NT2/D1 (cell line): Measurements from ENCODE around the gene ABCD1.

Experiments
- YY1 ChIP-seq: IDR thresholded peaks from 2 replicates; pipeline ENCODE4 v1.6.1; 2011; ENCODE audit not compliant: insufficient read length, insufficient read depth
- ZNF274 ChIP-seq: IDR thresholded peaks from 2 replicates; pipeline ENCODE4 v1.6.1; 2011; ENCODE audit warnings: mild to moderate bottlenecking, low read depth, low read length

DNA sequence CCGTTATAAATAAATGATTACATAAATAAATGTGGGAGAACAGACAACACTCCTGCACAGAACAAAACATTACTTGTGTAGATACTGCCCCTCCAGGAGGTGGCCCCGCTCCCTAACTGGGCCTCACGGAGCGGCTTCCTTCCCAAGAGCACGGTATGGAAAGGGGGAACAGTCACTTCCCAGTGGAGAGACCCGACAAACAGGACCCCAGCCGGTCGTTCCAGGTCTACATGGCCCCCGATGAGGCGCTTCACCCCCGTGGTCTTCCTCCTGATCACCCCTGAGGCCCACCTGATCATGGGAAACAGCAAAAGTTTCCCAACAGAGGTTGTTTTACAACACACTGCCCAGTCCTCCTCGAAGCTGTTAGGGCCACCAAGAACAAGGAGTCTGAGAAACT is 43.5 kb upstream of the ABCD1 start:
- TF ChIP-seq ZNF274, result no peak
- no peak for TF ChIP-seq YY1
